GM12892 (cell line): ENCODE measurements around the gene ZPLD1.

Source experiments
- POLR2A ChIP-seq: IDR thresholded peaks from 2 replicates; pipeline ENCODE4 v1.6.1; 2011; ENCODE audit warnings: low read depth, low read length, control low read depth
- POLR2AphosphoS5 ChIP-seq: IDR thresholded peaks from 2 replicates; pipeline ENCODE4 v1.6.1; 2011; ENCODE audit warnings: low read depth, low read length, control low read depth
- TAF1 ChIP-seq: IDR thresholded peaks from 2 replicates; pipeline ENCODE4 v1.6.1; 2011; ENCODE audit warnings: low read depth, mild to moderate bottlenecking, control low read depth, low read length, borderline replicate concordance

- TF ChIP-seq POLR2A, result no peak
- no peak for TF ChIP-seq POLR2AphosphoS5
- no peak for TF ChIP-seq TAF1
Measured at GRCh38 chr3:102391491-102391890, 43.3 kb upstream of the ZPLD1 start.
